BLaER1 treated with 17β-estradiol and CSF1 and Interleukin-3, amounts not matched to agents 10 nM and 100 nM (cell line): ENCODE results near the gene RGP1.

Source experiments
- H3K27ac ChIP-seq, 11 experiments: shearing (Covaris generic); formaldehyde crosslinking; 2 replicates each; pipeline ENCODE4 v1.8.1; 2022
- H3K27me3 ChIP-seq, 11 experiments: shearing (Covaris generic); formaldehyde crosslinking; 2 replicates each; pipeline ENCODE4 v1.8.1; 2022
- H3K36me3 ChIP-seq, 11 experiments: shearing (Covaris generic); formaldehyde crosslinking; 2 replicates each; pipeline ENCODE4 v1.8.1; 2022
- H3K4me1 ChIP-seq, 10 experiments: shearing (Covaris generic); formaldehyde crosslinking; 2 replicates each; pipeline ENCODE4 v1.8.1; 2022
- H3K4me2 ChIP-seq, 11 experiments: shearing (Covaris generic); formaldehyde crosslinking; 2 replicates each; pipeline ENCODE4 v1.8.1; 2022
- H3K4me3 ChIP-seq, 10 experiments: shearing (Covaris generic); formaldehyde crosslinking; 2 replicates each; pipeline ENCODE4 v1.8.1; 2022
- H3K9ac ChIP-seq, 11 experiments: shearing (Covaris generic); formaldehyde crosslinking; 2 replicates each; pipeline ENCODE4 v1.8.1; 2022
- H3K9me3 ChIP-seq, 11 experiments: shearing (Covaris generic); formaldehyde crosslinking; replicated peaks in 1 of 11; 2 replicates each; pipeline ENCODE4 v1.8.1; 2022
- H4K20me1 ChIP-seq, 11 experiments: shearing (Covaris generic); formaldehyde crosslinking; 2 replicates each; pipeline ENCODE4 v1.8.1; 2022
- Cebpa-rat ChIP-seq, 11 experiments: shearing (Covaris generic); IDR thresholded peaks; 2 replicates each; pipeline ENCODE4 v1.8.1; 2022

Gene RGP1, protein sequence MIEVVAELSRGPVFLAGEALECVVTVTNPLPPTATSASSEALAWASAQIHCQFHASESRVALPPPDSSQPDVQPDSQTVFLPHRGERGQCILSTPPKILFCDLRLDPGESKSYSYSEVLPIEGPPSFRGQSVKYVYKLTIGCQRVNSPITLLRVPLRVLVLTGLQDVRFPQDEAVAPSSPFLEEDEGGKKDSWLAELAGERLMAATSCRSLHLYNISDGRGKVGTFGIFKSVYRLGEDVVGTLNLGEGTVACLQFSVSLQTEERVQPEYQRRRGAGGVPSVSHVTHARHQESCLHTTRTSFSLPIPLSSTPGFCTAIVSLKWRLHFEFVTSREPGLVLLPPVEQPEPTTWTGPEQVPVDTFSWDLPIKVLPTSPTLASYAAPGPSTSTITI

GRCh38 chr9:35748858-35749514, at the start of gene RGP1, which contains the start of gene GBA2:
Gene RGP1, plus strand, starts transcription at chr9:35749287. Its CDS starts 469 bp downstream, at chr9:35749756.
Gene GBA2, minus strand, starts transcription at chr9:35749228. Its CDS starts 524 bp downstream, at chr9:35748704.
- H3K4me1 ChIP-seq, result peaks cover 47 to 58% (median 51%) of the 10 kb centered on the region in 10 experiments
- H3K36me3 ChIP-seq, result peaks cover 24 to 64% (median 44%) of the 10 kb centered on the region in 11 experiments

GRCh38 chr9:35700031-35700430, 49.1 kb upstream of the RGP1 start:
- TF ChIP-seq Cebpa-rat (IDR thresholded peaks at IDR 0.05), result no peak
- peaks cover 4 to 93% (median 32%) of the 10 kb centered on the region in 11 experiments; a peak in 18 of 22 replicates for H4K20me1 ChIP-seq
- H3K4me2 ChIP-seq, result no peak overlapping the region
- no peak overlapping the region for H3K9ac ChIP-seq
- no peak overlapping the region for H3K4me3 ChIP-seq
- no peaks in the 10 kb centered on the region for H3K27me3 ChIP-seq
- H3K9me3 ChIP-seq, result no peaks in the 10 kb centered on the region
- no peak overlapping the region for H3K27ac ChIP-seq
- H3K36me3 ChIP-seq, result peaks cover 93 to 100% (median 96%) of the 10 kb centered on the region in 11 experiments
- no peaks in the 10 kb centered on the region for H3K4me1 ChIP-seq

More at GRCh38 chr9:35748858-35749514, at the start of gene RGP1, which contains the start of gene GBA2:
- peak within 1 kb of the TSS; percentile 78 to 100 (median 96) for H3K4me2 ChIP-seq
- peak within 1 kb of the TSS; percentile 77 to 89 (median 85) for H3K9ac ChIP-seq
- no peaks in the 10 kb centered on the region for H3K9me3 ChIP-seq
- peaks cover 0 to 48% (median 34%) of the 10 kb centered on the region in 11 experiments; a peak in 15 of 22 replicates for H4K20me1 ChIP-seq
- H3K4me3 ChIP-seq, result peak within 1 kb of the TSS; percentile 81 to 97 (median 88)
- H3K27me3 ChIP-seq, result no peaks in the 10 kb centered on the region
- no peak for TF ChIP-seq Cebpa-rat (IDR thresholded peaks at IDR 0.05)
- peak within 1 kb of the TSS; percentile 79 to 90 (median 81) for H3K27ac ChIP-seq

DNA sequence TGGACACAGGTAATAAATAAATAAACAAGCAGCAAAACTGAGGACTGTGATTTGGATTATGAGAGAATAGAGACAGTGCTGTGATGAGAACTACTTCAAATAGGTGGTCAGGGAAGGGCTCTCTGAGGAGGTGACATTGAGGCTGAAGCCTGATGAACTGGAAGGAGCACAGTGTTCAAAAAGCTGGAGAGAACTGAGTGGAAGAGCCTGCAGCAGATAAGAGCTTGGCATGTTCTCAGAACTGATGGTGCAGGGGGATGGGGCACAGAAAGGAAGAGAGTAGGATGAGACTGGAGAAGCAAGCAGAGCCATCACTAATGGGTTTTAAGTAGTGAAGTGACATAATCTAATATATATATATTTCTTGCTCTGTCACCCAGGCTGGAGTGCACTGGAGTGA, 48.1 kb upstream of the RGP1 start:
- Histone ChIP-seq H3K36me3 (peaks cover 99 to 100% (median 100%) of the 10 kb centered on the region in 11 experiments), H3K27ac (no peak overlapping the region), H3K27me3 (no peaks in the 10 kb centered on the region), H4K20me1 (peaks cover 4 to 99% (median 40%) of the 10 kb centered on the region in 11 experiments; a peak in 18 of 22 replicates), H3K9ac (no peak overlapping the region), H3K4me3 (no peak overlapping the region), H3K4me1 (no peaks in the 10 kb centered on the region), H3K9me3 (no peaks in the 10 kb centered on the region), H3K4me2 (no peak overlapping the region)
- TF ChIP-seq Cebpa-rat (IDR thresholded peaks at IDR 0.05), result no peak

- no peak for TF ChIP-seq Cebpa-rat (IDR thresholded peaks at IDR 0.05)
- no peak overlapping the region for H3K4me3 ChIP-seq
- H3K9ac ChIP-seq, result no peak overlapping the region
- H3K4me1 ChIP-seq, result no peaks in the 10 kb centered on the region
- no peak overlapping the region for H3K4me2 ChIP-seq
- no peaks in the 10 kb centered on the region for H3K9me3 ChIP-seq
- peaks cover 0 to 99% (median 25%) of the 10 kb centered on the region in 11 experiments; a peak in 16 of 22 replicates for H4K20me1 ChIP-seq
- H3K27ac ChIP-seq, result no peak overlapping the region
- H3K27me3 ChIP-seq, result no peaks in the 10 kb centered on the region
- H3K36me3 ChIP-seq, result peaks cover 100% of the 10 kb centered on the region in 11 experiments
These were observed 46.4 kb upstream of the RGP1 start for GRCh38 chr9:35702696-35703095.

DNA sequence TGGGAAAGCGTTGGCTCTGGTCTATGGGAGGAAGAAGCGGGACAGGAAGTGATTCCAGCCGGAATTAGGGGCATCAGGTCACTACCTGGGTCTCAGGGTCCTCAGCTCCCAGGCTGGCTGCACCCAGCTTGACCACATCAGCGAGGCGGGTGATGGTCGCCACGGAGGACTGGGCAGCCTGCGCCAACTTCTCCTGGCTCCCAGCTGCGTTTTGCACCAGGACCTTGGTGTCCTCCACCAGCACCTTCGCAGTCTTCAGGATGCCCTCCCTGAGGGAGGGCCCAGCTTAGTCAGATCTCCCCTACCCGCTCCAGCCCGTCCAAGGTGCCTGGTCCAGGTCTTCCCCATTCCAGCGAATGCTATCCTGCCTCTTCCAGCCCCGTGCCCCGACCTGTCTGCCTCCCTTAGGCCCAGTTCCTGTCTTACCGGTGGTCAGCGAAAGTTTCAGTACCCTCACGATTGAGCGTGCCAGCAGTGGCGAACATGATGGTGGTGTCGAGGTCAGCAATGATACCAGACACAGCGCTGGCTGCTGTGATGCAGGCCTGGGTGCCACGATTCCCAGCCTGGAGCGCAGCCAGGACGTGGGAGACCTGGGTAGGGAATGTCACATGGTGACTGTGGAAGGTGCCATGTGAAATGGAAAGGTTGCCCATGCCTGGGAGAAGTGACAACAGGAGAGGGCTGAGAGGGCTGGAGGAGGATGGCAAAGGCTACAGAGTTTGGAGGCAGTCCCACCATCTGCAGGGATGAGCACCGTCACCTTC, 45.0 kb upstream of the RGP1 start:
- H3K4me2 ChIP-seq, result no peak overlapping the region
- H3K27ac ChIP-seq, result no peak overlapping the region
- H3K9me3 ChIP-seq, result no peaks in the 10 kb centered on the region
- no peak overlapping the region for H3K9ac ChIP-seq
- peaks cover 0 to 99% (median 22%) of the 10 kb centered on the region in 11 experiments; a peak in 15 of 22 replicates for H4K20me1 ChIP-seq
- no peak for TF ChIP-seq Cebpa-rat (IDR thresholded peaks at IDR 0.05)
- H3K4me1 ChIP-seq, result no peaks in the 10 kb centered on the region
- peaks cover 100% of the 10 kb centered on the region in 11 experiments for H3K36me3 ChIP-seq
- H3K27me3 ChIP-seq, result no peaks in the 10 kb centered on the region
- H3K4me3 ChIP-seq, result no peak overlapping the region

GRCh38 chr9:35705372-35705771, 43.7 kb upstream of the RGP1 start:
- H4K20me1 ChIP-seq, result peaks cover 0 to 97% (median 14%) of the 10 kb centered on the region in 11 experiments; a peak in 13 of 22 replicates
- H3K36me3 ChIP-seq, result peaks cover 98 to 100% (median 98%) of the 10 kb centered on the region in 11 experiments
- H3K4me3 ChIP-seq, result no peak overlapping the region
- TF ChIP-seq Cebpa-rat (IDR thresholded peaks at IDR 0.05), result no peak
- no peak overlapping the region for H3K27ac ChIP-seq
- no peaks in the 10 kb centered on the region for H3K9me3 ChIP-seq
- no peaks in the 10 kb centered on the region for H3K27me3 ChIP-seq
- no peaks in the 10 kb centered on the region for H3K4me1 ChIP-seq
- no peak overlapping the region for H3K9ac ChIP-seq
- H3K4me2 ChIP-seq, result no peak overlapping the region

GRCh38 chr9:35705836-35706430, 43.2 kb upstream of the RGP1 start:
- Histone ChIP-seq H3K4me3 (no peak overlapping the region), H3K36me3 (peaks cover 98 to 100% (median 98%) of the 10 kb centered on the region in 11 experiments), H3K27me3 (no peaks in the 10 kb centered on the region), H3K4me1 (no peaks in the 10 kb centered on the region), H3K9ac (no peak overlapping the region), H4K20me1 (peaks cover 0 to 97% (median 14%) of the 10 kb centered on the region in 11 experiments; a peak in 14 of 22 replicates), H3K27ac (no peak overlapping the region), H3K9me3 (no peaks in the 10 kb centered on the region), H3K4me2 (no peak overlapping the region)
- no peak for TF ChIP-seq Cebpa-rat (IDR thresholded peaks at IDR 0.05)

- no peak overlapping the region for H3K4me2 ChIP-seq
- H3K9ac ChIP-seq, result no peak overlapping the region
- no peak overlapping the region for H3K27ac ChIP-seq
- no peak overlapping the region for H3K4me3 ChIP-seq
- H3K36me3 ChIP-seq, result peaks cover 98 to 100% (median 98%) of the 10 kb centered on the region in 11 experiments
- no peak for TF ChIP-seq Cebpa-rat (IDR thresholded peaks at IDR 0.05)
- H3K27me3 ChIP-seq, result no peaks in the 10 kb centered on the region
- no peaks in the 10 kb centered on the region for H3K4me1 ChIP-seq
- H3K9me3 ChIP-seq, result no peaks in the 10 kb centered on the region
- H4K20me1 ChIP-seq, result peaks cover 0 to 97% (median 18%) of the 10 kb centered on the region in 11 experiments; a peak in 15 of 22 replicates
These were observed 42.1 kb upstream of the RGP1 start for GRCh38 chr9:35706951-35707350.
